GM12872 (cell line): ENCODE results near the gene NUDT13.

Experiments used
- CTCF ChIP-seq: IDR thresholded peaks from 3 replicates; pipeline ENCODE4 v1.5.1; 2011; ENCODE audit warnings: low read depth, mild to moderate bottlenecking, low read length, moderate library complexity; ENCODE audit not compliant: insufficient read depth

The NUDT13 gene

DNA sequence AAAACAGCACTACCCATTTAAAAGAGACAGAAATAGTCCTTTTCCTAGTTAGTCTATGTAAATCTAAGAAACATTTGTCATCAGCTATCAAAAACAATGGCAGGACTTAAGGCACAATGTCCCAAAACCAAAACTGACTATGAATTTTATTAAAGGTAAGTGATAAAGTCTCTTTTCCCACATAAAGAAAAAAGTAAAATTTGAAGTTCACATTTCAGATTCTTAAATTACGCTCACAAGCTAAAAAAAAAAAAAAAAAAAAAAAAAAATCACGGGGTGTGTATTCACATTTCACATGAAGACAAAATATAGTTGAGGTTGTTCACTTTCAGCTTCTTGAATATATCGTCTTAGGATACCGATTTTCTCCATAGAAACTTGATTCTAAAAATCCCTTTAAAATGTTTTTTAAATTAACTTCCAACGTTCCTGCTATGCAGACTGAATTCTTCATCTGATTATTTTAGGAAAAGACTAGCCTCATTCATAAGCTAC lies 15.2 kb upstream of the NUDT13 start:
- no peak for TF ChIP-seq CTCF

GRCh38 chr10:73095481-73096021 lies 14.7 kb upstream of the NUDT13 start:
- TF ChIP-seq CTCF = no peak

- no peak for TF ChIP-seq CTCF
These were observed 14.2 kb upstream of the NUDT13 start for GRCh38 chr10:73096041-73096448.

DNA sequence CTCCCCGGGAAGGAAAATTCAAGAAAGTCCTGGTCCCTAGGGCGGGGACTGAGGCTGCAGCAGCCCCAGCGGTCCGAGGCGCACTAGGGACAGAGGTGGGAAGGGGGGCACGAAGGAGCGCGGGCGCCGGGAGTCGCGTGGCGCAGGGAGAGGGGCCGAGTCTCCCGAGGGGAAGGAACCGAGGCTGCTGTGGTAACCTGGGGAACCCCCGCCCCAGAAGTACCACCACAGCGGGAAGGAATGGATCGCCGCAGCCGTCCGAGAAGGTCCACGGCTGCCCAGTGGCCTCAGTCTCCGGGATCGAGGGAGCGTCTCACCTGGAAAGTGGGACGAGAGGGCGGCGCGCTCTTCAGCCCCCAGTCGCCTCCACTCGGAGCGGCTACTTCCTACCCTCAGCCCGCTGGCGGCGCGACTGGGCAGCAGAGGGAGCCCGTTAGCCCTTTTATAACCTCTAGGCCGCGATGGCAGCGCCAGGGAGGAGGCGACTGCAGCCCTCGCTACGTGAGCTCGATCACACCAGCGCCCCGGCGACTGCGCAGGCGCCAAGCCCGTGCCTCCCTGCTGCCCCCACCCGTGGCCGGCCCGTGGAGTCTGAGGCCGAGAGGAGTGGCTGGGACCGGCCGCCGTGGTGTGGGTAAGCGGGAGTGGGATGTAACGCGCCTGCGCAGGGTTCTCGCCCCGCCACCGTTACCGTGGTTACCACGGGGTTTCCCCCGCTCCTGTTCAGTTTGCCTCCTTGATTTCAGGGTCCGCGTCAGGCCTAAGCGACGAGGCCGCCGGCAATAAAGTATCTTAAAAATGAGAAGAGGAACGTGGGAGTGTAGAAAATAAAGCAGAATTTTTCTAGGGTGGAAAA lies 13.6 kb upstream of the NUDT13 start, which contains the start of gene P4HA1:
Gene P4HA1, minus strand, starts transcription at position 418 of the 856 bp plus-strand sequence. CDS start 21,983 bp downstream, outside the sequence.
- TF ChIP-seq CTCF = peak; percentile 70

DNA sequence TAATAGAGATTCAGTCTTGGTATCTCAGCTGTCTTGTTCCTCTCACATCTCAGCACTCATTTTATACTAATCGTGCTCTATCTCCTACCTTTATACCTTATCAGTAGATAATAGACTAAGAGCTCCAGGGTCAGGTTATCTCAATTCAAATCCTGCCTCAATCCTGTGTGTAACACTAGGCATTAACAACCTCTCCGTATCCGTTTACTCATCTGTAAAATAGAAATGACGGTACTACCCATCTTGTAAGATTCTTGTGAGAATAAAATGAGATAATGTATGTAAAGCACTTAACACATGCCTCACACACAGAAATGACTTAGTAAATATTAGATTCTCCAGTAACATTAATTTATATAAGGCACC lies 13.0 kb upstream of the NUDT13 start:
- TF ChIP-seq CTCF = no peak

DNA sequence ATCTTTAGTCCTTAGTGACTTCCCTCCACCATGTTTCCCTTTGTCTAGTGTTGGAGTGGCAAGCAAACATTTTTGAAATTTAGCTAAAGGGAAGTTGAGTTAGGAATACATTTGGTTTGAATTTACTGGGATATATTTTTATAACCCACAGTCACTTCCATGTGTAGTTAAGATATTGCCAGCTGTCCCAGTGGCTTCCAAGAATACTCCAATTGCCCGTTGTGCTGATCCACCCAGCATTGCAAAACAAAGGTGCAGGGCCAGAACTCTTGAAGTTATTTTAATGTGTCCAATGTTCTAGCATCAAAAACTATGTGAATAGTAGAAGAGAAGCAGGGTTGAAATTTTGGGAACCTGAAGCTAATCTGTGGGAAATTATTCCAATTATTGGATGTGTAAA lies 11.1 kb upstream of the NUDT13 start:
- no peak for TF ChIP-seq CTCF

- TF ChIP-seq CTCF = no peak
These were observed 4.0 kb upstream of the NUDT13 start for GRCh38 chr10:73106301-73106700.
